ENCODE results near the gene HCN2. TPM values are rescaled to one million over a fixed set of nuclear protein-coding genes. Genes with fewer than 3 reads are reported as not detected.

HCN2 gene
- polyA plus RNA-seq, 1 donor from 2014 or later: 4.7 TPM

DNA sequence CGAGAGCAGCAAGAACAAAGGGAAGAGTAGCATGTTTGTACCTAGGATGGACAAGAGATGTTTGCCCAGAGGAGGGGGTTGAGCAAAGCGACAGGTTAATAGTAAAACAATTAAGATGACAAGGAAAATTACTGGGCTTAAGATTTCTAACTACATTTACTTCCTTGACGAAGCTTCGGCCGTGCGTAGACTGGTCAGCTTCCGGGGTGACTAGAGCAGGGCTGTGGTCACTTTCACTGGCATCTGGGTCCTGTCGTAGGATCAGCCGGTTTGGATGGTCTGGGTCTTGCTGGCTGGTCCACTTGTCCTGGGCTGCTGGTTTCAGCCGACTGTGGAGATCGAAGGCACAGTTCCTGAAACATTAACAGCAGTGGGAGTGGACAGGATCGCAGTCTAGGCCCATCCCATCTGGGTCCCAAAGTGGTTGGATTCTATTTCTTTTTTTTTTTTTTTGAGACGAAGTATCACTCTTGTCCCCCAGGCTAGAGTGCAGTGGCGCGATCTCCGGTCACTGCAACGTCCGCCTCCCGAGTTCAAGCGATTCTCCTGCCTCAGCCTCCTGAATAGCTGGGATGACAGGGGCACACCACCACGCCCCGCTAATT is 22.3 kb upstream of the HCN2 start:
- Histone ChIP-seq H4K20me1 (ENCODE audit: insufficient read depth) (no peaks in the 10 kb centered on the region), H2AFZ (ENCODE audit: low read depth, low read length) (no peak overlapping the region), H3K4me3 (ENCODE audit: low read length) (no peak overlapping the region), H3K4me2 (ENCODE audit: low read length) (no peak overlapping the region), H3K9ac (ENCODE audit: low read length) (no peak overlapping the region), H3K9me2 (ENCODE audit: insufficient read depth, low read length) (no peaks in the 10 kb centered on the region), H3K27me3 (ENCODE audit: insufficient read depth, low read depth, low read length) (no peaks in the 10 kb centered on the region), H3K79me2 (replicated peaks; ENCODE audit: insufficient read depth, low read length) (no peaks in the 10 kb centered on the region), H3K9me3 (ENCODE audit: low read length) (no peaks in the 10 kb centered on the region), H3K27ac (ENCODE audit: low read length) (no peak overlapping the region), H3F3A (ENCODE audit: insufficient read depth, low read length, poor library complexity, severe bottlenecking) (no peaks in the 10 kb centered on the region), H3K36me3 (ENCODE audit: insufficient read depth, low read length) (no peaks in the 10 kb centered on the region)
- TF ChIP-seq EZH2 (IDR thresholded peaks at IDR 0.05; ENCODE audit: borderline replicate concordance, insufficient read depth, low read length, poor library complexity, severe bottlenecking) (no peak), EP300 (conservative IDR thresholded peaks at IDR 0.05; ENCODE audit: poor library complexity, severe bottlenecking) (no peak), MXI1 (conservative IDR thresholded peaks at IDR 0.05; ENCODE audit: poor library complexity, severe bottlenecking) (no peak), POLR2AphosphoS5 (IDR thresholded peaks at IDR 0.05) (no peak), TAF1 (IDR thresholded peaks at IDR 0.05; ENCODE audit: low read depth) (no peak), SMC3 (conservative IDR thresholded peaks at IDR 0.05; ENCODE audit: poor library complexity) (no peak), RAD21 (conservative IDR thresholded peaks at IDR 0.05) (no peak)
- TF ChIP-seq, protein P1, sequence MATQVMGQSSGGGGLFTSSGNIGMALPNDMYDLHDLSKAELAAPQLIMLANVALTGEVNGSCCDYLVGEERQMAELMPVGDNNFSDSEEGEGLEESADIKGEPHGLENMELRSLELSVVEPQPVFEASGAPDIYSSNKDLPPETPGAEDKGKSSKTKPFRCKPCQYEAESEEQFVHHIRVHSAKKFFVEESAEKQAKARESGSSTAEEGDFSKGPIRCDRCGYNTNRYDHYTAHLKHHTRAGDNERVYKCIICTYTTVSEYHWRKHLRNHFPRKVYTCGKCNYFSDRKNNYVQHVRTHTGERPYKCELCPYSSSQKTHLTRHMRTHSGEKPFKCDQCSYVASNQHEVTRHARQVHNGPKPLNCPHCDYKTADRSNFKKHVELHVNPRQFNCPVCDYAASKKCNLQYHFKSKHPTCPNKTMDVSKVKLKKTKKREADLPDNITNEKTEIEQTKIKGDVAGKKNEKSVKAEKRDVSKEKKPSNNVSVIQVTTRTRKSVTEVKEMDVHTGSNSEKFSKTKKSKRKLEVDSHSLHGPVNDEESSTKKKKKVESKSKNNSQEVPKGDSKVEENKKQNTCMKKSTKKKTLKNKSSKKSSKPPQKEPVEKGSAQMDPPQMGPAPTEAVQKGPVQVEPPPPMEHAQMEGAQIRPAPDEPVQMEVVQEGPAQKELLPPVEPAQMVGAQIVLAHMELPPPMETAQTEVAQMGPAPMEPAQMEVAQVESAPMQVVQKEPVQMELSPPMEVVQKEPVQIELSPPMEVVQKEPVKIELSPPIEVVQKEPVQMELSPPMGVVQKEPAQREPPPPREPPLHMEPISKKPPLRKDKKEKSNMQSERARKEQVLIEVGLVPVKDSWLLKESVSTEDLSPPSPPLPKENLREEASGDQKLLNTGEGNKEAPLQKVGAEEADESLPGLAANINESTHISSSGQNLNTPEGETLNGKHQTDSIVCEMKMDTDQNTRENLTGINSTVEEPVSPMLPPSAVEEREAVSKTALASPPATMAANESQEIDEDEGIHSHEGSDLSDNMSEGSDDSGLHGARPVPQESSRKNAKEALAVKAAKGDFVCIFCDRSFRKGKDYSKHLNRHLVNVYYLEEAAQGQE (IDR thresholded peaks at IDR 0.05; ENCODE audit: borderline replicate concordance): no peak

DNA sequence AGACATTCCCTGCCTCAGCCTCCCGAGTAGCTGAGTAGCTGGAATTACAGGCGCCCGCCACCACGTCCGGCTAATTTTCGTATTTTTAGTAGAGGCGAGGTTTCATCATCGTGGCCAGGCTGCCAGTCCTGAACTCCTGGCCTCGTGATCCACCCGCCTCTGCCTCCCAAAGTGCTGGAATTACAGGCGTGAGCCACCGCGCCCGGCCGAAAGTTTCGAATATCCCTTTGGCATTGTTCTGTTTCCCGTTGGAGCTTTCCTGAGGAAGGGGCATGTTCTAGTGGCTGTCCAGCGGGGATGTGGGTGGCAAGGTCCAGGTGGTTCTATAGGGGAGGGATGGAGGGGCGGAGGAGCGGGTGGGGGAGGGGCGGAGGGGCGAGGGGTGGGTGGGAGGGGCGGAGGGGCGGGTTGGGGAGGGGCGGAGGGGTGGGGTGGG is 19.4 kb upstream of the HCN2 start:
- TF ChIP-seq, protein P2, sequence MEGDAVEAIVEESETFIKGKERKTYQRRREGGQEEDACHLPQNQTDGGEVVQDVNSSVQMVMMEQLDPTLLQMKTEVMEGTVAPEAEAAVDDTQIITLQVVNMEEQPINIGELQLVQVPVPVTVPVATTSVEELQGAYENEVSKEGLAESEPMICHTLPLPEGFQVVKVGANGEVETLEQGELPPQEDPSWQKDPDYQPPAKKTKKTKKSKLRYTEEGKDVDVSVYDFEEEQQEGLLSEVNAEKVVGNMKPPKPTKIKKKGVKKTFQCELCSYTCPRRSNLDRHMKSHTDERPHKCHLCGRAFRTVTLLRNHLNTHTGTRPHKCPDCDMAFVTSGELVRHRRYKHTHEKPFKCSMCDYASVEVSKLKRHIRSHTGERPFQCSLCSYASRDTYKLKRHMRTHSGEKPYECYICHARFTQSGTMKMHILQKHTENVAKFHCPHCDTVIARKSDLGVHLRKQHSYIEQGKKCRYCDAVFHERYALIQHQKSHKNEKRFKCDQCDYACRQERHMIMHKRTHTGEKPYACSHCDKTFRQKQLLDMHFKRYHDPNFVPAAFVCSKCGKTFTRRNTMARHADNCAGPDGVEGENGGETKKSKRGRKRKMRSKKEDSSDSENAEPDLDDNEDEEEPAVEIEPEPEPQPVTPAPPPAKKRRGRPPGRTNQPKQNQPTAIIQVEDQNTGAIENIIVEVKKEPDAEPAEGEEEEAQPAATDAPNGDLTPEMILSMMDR (IDR thresholded peaks at IDR 0.05; ENCODE audit: poor library complexity, severe bottlenecking): no peak
- Histone ChIP-seq H3K27me3 (ENCODE audit: insufficient read depth, low read depth, low read length) (no peaks in the 10 kb centered on the region), H2AFZ (ENCODE audit: low read depth, low read length) (no peak overlapping the region), H3K9me3 (ENCODE audit: low read length) (no peaks in the 10 kb centered on the region), H3F3A (ENCODE audit: insufficient read depth, low read length, poor library complexity, severe bottlenecking) (no peaks in the 10 kb centered on the region), H3K4me2 (ENCODE audit: low read length) (no peak overlapping the region), H3K36me3 (ENCODE audit: insufficient read depth, low read length) (no peaks in the 10 kb centered on the region), H3K9me2 (ENCODE audit: insufficient read depth, low read length) (no peaks in the 10 kb centered on the region), H3K27ac (ENCODE audit: low read length) (no peak overlapping the region), H3K4me3 (ENCODE audit: low read length) (no peak overlapping the region), H4K20me1 (ENCODE audit: insufficient read depth) (no peaks in the 10 kb centered on the region), H3K79me2 (replicated peaks; ENCODE audit: insufficient read depth, low read length) (peaks cover 25% of the 10 kb centered on the region), H3K9ac (ENCODE audit: low read length) (no peak overlapping the region)

Data from neural cell (in vitro differentiated cells).